HT1080 (cell line): ENCODE data around the gene GTF2F2. TPM values are rescaled to one million over a fixed set of nuclear protein-coding genes. Genes with fewer than 3 reads are reported as not detected.
"Not testable (repeated sequence)": the region's sequence is repeated elsewhere in the genome, so short reads cannot be mapped to it uniquely, and the experiment has no call there.

ENCODE experiments used
- DNase-seq: peaks from one replicate; pipeline ENCODE4 v3.0.0-alpha.2; 2015; ENCODE audit warnings: low read depth
- total RNA-seq: library from RNA; depleted of rRNA; stranded (reverse); fragments of >200 nt; shearing (Covaris generic); gene quantifications from 2 replicates; pipeline ENCODE4 v1.2.3, GENCODE V29; 2014

Gene GTF2F2
- total RNA-seq, 1 experiment from 2014 or later, result 55.2 TPM

GRCh38 chr13:45244736-45245135 lies 124.4 kb downstream of the GTF2F2 start:
- DNase-seq, result not testable (repeated sequence)

DNA sequence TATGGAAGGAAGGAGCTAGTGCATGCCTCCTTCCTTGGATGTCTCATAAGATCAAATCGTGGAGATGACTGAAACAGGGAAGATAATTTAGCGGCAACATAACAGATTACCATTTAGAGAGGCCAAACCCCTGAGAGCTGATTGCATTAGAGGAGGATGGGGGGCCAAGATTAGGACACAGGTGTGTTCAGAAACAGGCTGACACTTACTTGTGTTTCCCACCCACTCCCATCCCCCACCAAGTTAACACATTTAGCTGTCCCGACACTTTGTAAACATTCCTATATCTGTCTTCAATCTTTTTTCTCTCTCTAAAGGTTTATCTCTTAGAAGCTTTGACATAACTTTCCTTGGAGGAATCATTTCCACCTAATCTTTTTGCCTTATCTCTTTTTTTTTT lies 129.4 kb downstream of the GTF2F2 start:
- no peak for DNase-seq

DNA sequence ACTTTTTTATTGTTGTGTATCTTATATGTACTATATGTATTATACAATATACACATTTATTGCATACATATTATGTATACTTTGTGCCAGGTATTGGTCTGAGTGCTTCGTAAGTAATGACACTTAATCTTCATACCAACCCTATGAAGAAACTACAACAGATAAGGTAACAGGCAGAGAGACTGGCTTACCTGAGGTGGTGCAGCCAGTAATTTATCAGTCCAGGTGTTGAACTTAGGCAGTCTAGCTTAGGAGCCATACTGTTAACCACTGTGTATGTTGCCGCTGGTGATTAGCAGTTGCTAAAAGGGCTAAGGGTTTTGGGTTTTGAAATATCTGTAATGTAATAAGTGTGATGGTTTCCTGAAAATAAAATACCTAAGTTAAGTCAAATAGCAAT lies 134.1 kb downstream of the GTF2F2 start:
- DNase-seq, result no peak

- DNase-seq, result no peak
These were observed 135.1 kb downstream of the GTF2F2 start for GRCh38 chr13:45255247-45255987.

GRCh38 chr13:45256254-45256653 lies 135.9 kb downstream of the GTF2F2 start:
- no peak for DNase-seq

DNA sequence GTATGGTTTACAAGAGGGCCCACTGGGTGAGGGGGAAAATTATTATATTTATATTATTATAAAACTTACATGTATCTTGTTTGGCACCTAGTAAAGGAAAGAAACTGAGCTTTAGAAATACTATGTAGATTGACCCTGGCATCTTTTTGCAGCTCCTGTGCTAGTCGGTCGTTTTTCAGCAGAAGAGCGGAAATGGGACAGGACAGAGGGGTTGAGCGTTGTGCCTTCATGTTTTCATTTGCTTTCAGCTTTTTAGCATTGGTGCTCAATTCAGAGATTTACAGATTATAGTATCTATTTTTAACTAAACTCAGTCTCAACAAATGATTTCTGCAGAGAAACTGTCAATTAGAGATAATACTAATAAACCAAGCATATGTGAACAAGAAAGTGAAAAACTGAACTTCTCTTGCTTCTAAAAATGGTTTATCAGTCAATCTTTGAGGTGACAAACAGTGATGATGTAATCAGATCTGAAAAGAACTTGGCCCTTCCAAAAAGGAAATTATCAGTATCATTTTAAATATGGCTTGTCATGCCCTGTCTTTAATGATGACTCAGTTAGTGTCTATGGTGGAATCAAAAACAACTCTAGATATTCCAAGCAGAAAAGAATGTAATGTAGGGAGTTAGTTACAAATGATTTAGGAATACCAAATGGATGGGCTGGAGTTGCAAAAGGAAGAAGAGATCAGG lies 137.5 kb downstream of the GTF2F2 start:
- DNase-seq, result peak; percentile 26

GRCh38 chr13:45258334-45258675 lies 138.0 kb downstream of the GTF2F2 start:
- DNase-seq, result no peak

DNA sequence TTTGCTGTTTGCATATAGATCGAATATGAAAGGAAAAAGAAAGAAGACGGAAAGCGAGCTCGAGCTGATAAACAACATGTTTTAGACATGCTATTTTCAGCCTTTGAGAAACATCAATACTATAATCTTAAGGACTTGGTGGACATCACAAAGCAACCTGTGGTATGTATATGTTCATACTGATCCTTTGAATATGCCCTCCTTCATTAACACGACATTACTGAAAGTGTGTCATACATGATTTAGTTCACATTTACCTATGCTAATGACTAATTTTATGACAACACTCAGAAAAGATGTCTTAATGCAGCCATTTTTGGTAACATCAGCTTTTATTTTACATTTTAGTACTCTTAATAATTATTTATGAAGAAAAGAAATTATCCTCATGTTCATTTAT lies 146.9 kb downstream of the GTF2F2 start:
- DNase-seq, result no peak

DNA sequence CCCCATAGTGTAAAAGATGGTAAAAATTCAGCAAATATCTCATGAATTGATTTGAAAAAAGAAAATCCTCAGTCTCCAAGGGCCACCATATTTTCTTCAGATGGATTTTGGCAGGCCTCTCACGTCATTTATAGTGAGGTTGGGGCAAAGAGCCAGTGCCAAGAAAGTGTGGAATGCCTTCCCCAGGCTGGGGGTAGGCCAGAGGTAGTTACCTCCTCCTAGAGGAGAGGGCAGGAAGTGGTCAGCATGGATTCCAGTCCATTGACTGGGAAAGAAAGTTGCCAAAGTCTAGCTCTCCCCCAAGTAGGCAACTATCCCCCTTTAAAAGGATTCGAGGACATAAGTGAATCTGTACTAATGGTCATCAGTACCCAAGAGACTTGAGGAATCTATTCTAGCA lies 148.9 kb downstream of the GTF2F2 start:
- peak; percentile 82 for DNase-seq

DNA sequence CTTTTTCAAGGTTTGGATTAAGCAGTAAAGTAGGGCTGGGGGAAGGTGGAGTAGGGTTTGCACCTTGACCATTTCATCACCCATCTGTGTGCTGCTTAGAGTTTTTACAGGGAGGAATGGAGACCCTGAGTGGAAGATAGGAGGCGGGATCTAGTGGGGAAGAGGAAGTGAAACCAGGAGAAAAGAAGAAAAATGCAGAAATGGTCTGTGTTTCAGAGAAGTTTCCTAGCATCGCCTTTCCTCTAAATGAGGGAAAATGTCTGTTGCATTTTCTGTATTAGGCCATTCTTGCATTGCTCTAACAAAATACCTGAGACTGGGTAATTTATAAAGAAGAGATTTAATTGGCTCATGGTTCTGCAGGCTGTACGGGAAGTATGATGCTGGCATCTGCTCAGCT lies 156.6 kb downstream of the GTF2F2 start:
- DNase-seq, result no peak

- no peak for DNase-seq
These were observed 157.9 kb downstream of the GTF2F2 start for GRCh38 chr13:45278096-45278645.

- no peak for DNase-seq
These were observed 159.7 kb downstream of the GTF2F2 start for GRCh38 chr13:45280011-45280410.

DNA sequence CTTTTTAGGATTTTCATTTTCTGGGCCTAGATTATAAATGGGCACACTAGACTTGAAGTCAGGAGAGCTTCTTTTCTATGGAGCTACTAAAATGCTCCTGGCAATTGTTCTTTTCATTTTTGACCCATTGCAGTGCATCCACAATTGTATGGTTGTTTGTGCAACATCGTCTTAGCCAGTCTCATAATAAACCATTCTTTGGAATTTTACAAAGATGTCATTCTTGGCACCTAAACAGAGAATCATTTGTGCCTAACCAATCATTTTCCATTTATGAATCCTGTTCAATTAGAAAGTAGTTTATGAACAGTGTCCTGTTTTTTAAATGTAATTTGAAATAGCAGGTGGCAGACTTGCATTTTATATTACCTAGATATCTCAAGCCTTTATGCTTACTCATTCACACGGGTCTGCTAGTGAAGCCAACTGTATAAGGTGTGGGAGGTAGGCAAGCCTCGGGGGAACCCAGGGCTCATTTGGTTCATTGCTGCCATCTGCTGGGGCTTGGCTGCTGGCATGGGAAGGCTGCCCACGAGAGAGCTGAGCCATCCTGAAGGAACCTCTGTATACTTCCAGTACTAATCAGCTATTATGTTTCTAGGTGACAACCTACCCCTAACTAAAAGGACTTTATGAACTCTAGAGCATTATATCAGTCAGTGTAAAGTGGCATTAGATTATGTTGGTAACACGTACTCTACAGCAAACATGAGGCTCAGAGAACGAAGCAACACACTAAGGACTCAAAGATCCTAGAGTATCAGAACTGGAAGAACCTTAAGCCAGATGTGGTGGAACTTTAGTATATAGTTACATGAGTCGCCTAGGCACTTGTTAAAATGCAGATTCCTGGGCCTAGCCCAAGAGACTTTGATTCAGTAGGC lies 160.7 kb downstream of the GTF2F2 start:
- DNase-seq, result peak; percentile 89

DNA sequence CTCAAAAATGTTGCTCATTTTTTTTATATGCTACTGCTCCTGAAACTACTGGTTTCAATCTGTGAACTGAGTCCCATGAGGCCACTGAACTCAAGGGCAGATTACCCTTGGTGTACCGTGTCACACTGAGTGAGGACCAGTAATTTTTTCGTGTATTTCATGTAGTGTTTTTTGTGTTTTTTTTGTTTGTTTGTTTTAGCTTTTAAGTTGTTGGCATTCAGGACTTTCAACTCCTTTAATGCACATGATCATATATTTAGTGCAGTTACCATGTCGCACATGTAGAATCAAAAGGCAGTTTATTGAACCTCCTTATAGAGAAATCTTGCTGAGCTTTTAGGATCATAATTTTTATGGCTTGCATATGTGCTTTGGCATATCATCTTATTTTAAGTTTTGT lies 162.7 kb downstream of the GTF2F2 start:
- no peak for DNase-seq

- no peak for DNase-seq
These were observed 169.7 kb downstream of the GTF2F2 start for GRCh38 chr13:45289936-45290563.

DNA sequence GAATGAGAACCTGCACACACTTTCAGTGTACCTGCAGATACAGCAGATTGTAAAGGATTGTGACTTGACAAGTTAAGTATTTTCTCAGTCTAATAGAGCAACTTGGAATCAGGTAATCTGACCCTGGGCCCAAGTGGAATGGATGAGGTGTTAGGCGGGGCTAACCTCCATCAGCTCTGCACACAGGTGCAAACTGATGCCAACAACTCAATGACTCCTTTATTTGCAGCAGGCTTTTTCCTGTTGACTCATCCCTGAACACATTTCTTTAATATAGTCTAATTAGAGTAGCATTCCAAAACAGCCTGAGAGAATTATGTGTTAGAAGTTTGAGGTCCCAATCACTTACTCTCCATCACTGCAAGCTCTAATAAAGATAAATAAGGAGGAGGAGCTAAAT lies 171.9 kb downstream of the GTF2F2 start:
- peak; percentile 75 for DNase-seq

DNA sequence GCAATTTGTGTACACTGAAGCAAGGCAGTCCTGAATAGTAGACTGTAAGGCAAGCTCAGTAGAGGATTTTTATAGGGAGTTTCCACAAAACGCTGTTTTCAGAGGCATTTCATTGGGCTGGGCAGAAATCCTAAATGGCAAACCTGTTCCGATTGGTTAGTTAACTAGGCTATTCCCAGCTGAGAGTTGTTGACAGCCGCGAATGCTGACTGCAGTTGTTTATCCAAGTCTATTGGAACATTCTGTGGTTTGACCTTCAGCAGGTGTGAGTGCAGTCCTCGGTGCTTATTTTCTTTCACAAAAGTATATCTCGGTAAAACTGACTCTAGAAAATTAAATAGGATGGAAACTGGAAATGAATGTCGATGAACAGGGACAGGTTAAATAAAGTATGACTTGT lies 175.2 kb downstream of the GTF2F2 start:
- DNase-seq, result no peak

- DNase-seq, result no peak
These were observed 175.9 kb downstream of the GTF2F2 start for GRCh38 chr13:45296259-45296658.

- no peak for DNase-seq
These were observed 177.3 kb downstream of the GTF2F2 start for GRCh38 chr13:45297456-45298205.

GRCh38 chr13:45298206-45298505 lies 177.8 kb downstream of the GTF2F2 start:
- DNase-seq, result no peak

DNA sequence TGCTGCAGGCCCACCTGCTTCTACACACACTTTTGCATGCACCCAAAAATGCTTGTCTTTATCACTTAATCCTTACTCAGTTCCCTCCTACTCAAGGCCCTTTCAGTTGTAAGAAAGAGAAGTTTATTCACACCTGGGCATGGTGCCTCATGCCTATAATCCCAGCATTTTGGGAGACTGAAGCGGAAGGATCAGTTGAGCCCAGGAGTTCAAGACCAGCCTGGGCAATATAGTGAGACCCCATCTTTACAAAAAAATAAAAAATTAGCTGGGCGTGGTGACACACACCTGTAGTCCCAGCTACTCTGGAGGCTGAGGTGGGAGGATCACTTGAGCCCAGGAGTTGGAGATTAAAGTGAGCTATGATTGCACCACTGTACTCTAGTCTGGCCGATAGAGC lies 178.2 kb downstream of the GTF2F2 start:
- DNase-seq, result not testable (repeated sequence)
